GM19324 (cell line): ENCODE data around the gene LY86.
"Not testable (repeated sequence)": the region's sequence is repeated elsewhere in the genome, so short reads cannot be mapped to it uniquely, and the experiment has no call there.

ENCODE experiments used
- ATAC-seq: cut with Tn5 transposase; IDR thresholded peaks from one replicate; pipeline ENCODE4 v1.9.1; 2021; ENCODE audit warnings: mild to moderate bottlenecking, moderate library complexity; ENCODE audit not compliant: unreplicated experiment, low FRiP score

Gene LY86

DNA sequence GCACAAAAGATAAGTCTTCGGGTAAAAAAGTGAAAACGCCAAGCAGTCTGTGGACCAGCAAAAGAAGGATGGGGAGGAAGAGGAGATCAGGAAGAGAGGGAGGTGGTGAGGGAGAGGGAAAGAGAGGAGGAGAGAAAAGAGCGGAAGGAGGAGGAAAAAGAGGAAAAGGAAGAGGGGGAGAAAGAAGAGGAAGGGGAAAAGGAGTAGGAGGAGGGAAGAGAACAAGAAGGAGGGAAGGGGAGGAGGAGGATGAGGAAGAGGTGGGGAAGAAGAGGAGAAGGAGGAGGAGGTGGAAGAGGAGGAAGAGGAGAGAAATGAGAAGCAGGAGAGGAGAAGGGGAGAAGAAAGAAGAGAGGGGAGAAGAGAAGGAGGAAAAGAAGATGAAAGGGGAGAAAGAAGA lies 6.5 kb downstream of the LY86 start:
- ATAC-seq, result no peak

DNA sequence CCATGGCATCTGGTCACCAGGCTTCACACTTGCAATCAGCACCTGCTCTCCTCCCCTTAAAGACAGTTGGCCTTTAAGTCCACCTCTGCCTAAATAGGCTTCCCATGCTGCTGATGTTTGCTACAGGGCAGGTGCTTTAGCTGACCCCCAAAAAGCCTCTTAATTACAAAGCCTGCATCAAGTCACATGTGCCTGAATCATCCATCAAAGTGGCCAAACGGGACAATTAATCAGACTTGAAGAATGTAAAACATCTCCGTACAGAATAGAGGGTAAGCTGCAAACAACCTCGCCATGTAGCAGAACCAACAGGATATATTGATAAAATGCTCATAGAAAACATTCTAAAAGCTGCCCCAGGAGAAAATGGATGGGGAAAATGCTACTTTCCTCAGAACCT lies 7.4 kb downstream of the LY86 start:
- ATAC-seq, result no peak

DNA sequence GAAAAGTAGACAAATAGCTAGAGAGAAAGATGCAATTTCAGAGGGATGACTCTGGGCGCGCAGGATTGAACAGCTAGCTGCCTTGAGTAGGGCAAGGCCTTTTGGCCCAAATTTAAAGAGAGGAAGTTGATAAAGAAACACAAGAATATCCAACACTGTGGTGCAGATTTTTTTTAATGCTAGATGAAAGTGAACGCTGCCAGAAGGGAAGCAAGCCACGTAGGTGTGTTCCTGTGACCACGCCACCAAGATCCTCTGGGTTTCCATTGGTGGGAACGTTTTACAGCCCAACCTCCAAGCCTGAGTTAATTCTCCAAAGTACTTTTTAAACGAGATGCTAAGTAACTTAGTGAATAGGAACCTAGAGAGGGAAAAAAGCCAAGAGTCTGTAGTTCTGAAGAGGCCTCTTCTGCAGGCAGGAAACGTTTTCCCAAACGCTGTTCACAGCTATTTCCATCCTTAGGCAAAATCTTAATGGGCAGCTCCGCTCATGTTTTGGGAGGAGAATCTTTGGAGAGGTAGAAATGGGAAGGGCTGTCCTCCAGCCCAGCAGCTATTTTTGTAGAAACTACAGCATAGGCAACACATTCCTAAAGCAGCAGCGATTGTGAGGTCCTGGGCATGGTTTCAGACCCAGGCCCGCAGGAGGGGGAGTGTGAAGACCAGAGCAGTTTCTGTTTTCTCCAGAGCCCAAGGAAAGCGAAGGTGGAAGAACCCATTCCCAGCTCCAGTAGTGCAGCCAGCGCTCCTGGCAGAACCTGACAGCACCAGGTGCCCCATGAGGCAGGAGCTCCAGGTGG lies 8.2 kb downstream of the LY86 start:
- ATAC-seq, result no peak

DNA sequence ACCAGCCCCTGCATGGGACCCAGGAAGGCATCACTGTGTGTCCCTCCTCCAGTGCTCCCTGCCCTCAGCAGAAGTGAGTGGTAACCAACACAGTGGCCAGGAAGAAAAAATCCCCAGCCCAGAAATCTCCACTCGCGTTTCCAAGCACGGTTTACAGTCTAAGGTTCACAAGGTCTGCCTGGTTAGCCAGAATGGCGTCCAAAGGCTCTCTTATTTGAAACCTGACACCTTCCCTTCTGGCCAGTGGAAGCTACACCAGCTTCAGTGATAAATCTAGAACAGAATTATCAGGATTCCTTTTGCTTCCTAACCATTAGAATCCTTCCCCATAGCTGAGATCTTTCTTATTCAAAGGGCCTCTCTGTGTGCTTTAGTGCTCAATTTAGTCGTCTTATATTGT lies 9.2 kb downstream of the LY86 start:
- ATAC-seq, result no peak

DNA sequence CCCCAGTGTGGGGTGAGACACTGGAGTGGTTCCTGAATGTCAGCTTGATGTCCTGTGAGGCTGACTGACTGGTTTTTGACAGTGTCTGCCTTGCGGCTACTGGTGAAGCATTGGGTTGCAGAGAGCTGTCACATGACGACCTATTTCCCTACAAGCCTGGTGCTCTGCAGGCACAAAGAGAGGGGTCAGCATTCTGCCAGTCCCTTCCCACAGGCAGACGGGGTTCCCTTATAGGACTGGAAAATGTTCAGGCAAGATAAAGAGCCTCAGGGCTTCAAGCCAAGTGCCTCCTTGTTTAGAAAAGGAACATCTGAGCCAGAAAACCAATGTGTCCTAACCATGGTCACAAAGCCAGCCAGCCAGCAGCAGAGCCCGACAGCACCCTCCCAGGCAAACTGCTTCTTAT lies 11.0 kb downstream of the LY86 start:
- no peak for ATAC-seq

DNA sequence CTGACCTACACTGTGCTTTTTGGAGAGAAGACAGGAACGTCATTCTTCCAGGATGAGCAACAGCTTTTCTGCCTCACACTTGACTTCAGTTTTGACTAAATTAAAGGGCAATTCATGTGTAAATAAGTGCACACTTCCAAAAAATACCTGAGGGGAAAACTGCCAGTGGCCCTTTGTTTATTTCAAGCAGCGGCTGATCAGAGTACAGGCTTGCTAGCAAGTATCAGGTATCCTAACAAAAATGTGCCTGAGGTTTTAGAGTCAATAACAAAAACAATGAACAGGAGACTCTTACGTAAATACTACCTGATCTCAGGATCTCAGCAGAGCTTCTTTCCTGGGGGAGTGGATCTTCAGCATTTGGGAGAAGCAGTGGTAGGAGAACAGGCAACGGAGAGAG lies 12.4 kb downstream of the LY86 start:
- no peak for ATAC-seq

GRCh38 chr6:6602262-6602661 lies 13.7 kb downstream of the LY86 start:
- ATAC-seq, result no peak

DNA sequence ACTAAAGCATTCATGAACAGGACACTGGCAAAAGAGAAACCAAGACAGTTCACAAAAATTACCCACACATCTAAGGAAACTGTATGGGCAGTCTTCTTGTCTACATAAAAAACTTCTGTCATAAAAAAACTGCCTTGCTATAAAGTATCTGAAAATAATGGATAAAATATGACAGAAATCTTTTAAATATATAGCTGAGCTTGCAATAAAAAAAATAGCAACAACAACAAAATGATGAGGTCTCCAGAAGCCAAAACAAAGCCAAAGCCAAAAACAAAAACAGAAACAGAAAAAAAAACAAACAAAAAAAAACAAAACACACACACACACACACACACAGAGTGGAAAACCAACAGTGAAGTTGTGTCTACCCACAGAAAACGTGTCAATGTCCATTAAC lies 14.8 kb downstream of the LY86 start:
- no peak for ATAC-seq

DNA sequence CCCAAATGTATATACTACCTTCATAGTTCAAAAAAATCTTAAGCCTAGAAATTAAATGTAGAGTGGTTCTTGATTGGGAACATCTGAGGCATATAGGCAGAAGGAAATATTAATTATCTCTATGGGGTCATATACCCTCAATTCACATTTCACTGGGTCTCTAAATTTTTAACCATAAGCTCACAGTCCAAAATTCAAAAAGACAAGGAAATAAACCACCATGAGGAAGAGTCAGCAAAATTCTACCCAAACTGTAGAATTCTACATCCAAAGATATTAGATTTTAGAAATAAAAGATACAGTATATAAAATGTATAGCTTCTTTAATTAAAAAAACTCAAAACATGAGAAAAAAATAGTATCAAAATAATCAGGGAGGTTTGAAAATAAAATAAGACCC lies 15.5 kb downstream of the LY86 start:
- no peak for ATAC-seq

GRCh38 chr6:6604566-6604965 lies 16.0 kb downstream of the LY86 start:
- no peak for ATAC-seq

DNA sequence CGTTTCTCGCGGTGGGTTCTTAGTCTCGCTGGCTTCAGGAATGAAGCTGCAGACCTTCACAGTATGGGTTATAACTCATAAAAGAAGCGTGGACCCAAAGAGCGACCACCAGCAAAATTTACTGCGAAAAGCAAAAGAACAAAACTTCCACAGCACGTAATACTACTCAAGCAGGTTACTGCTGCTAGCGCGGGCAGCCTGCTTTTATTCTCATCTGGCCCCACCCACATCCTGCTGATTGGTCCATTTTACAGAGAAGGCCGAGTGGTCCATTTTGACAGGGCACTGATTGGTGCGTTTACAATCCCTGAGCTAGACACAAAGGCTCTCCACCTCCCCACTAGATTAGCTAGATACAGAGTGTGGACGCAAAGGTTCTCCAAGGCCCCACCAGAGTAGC lies 17.4 kb downstream of the LY86 start:
- no peak for ATAC-seq

DNA sequence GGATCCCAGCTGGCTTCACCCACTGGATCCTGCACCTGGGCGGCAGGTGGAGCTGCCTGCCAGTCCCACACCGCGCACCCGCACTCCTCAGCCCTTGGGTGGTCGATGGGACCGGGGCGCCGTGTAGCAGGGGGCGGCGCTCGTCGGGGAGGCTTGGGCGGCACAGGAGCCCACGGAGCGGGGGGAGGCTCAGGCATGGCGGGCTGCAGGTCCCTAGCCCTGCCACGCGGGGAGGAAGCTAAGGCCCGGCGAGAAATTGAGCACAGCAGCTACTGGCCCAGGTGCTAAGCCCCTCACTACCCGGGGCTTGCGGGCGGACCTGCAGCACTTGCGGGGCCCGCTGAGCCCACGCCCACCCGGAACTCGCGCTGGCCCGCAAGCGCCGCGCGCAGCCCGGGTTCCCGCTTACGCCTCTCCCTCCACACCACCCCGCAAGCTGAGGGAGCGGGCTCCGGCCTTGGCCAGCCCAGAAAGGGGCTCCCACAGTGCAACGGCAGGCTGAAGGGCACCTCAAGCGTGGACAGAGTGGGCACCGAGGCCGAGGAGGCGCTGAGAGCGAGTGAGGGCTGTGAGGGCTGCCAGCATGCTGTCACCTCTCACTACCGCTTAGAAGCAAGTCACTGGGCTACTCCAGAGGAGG lies 18.0 kb downstream of the LY86 start:
- not testable (repeated sequence) for ATAC-seq

GRCh38 chr6:6609450-6609849 lies 20.9 kb downstream of the LY86 start:
- no peak for ATAC-seq

DNA sequence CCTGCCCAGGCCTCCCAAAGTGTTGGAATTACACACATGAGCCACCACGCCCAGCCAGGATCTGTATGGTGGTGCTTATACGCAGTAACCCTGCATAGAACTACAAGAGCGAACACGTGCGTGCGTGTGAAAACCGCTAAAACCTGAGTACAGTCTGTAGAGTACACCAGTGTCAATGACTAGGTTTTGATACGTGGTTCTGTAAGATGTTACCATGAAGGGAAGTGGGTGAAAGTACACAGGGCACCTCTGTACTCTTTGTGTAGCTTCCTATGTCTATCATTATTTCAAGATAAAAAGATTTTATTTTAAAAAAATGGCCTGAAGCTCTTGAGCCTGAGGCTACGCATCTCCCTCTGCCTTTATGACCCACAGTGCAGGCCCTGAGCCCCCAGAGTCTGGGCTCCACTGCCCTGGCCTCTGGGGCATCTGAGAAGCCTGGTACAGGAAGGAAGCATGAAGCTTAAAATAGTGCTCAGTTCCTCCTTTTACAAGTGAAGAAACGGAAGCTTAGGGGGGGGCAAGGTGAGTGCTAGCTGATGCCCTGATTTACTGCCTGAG lies 21.6 kb downstream of the LY86 start:
- peak; percentile 93 for ATAC-seq

GRCh38 chr6:6611486-6611885 lies 23.0 kb downstream of the LY86 start:
- no peak for ATAC-seq

GRCh38 chr6:6612308-6612707 lies 23.8 kb downstream of the LY86 start:
- ATAC-seq, result no peak

GRCh38 chr6:6613103-6613718 lies 24.7 kb downstream of the LY86 start:
- not testable (repeated sequence) for ATAC-seq

GRCh38 chr6:6614096-6614982 lies 25.8 kb downstream of the LY86 start:
- ATAC-seq, result no peak

GRCh38 chr6:6614983-6615349 lies 26.4 kb downstream of the LY86 start:
- ATAC-seq, result no peak

DNA sequence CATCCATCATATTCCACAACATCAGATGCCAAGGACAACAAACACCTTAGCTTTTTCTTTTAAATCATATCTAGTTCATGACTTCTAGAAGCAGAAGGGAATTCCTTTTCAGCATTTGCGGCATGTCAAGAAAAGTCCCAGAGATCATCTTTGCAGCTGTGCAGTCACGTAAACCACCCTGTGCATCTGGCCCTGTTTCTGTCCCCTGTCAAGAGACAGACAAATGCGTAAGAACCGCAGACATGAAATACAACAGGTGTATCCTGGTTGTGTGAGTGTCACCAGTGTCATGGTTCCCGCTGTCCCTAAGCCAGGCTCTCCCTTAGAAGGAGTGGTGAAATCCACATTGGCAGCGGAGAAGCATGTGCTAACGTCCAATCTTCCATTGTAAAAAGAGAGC lies 28.1 kb downstream of the LY86 start:
- no peak for ATAC-seq
